Gastrocnemius medialis (tissue), 4 donors: ENCODE results near the gene CLDN25. TPM values are rescaled to one million over a fixed set of nuclear protein-coding genes. Genes with fewer than 3 reads are reported as not detected.

Experiments
- ATAC-seq, 2 donors: fragments of 150-250 bp; one replicate each; pipeline ENCODE4 v1.9.1; 2016
- DNase-seq, 2 donors: peaks; one replicate each; pipeline ENCODE4 v3.0.0-alpha.2; 2019
- H3K27ac ChIP-seq, 4 donors: fragments of 200-600 bp; sonication (generic); 1 replicate in 1 of 4; 2 replicates in 3 of 4; pipeline ENCODE4 v1.5.1; 2016 to 2018; ENCODE audit warnings: mild to moderate bottlenecking in 2 of 4, moderate library complexity in 1 of 4
- H3K27me3 ChIP-seq, 3 donors: fragments of 200-600 bp; sonication (generic) in 2 of 3; 1 replicate in 1 of 3; 2 replicates in 2 of 3; pipeline versions ENCODE4 v1.5.1 to v1.6.0; 2016 to 2019; ENCODE audit warnings: mild to moderate bottlenecking in 1 of 3, moderate library complexity in 1 of 3
- H3K36me3 ChIP-seq, 2 donors: fragments of 200-600 bp; sonication (generic) in 1 of 2; one replicate each; pipeline ENCODE4 v1.5.1; 2017 to 2018
- H3K4me1 ChIP-seq, 2 donors: fragments of 200-600 bp; sonication (generic) in 1 of 2; one replicate each; pipeline ENCODE4 v1.5.1; 2016 to 2017; ENCODE audit warnings: mild to moderate bottlenecking in 2 of 2
- H3K4me3 ChIP-seq, 4 donors: fragments of 200-600 bp; sonication (generic) in 3 of 4; 1 replicate in 1 of 4; 2 replicates in 3 of 4; pipeline ENCODE4 v1.5.1; 2016 to 2019; ENCODE audit warnings: mild to moderate bottlenecking in 2 of 4
- H3K9me3 ChIP-seq, 3 donors: fragments of 200-600 bp; sonication (generic) in 2 of 3; 1 replicate in 1 of 3; 2 replicates in 2 of 3; pipeline ENCODE4 v1.5.1; 2016 to 2019
- POLR2A ChIP-seq, 2 donors: fragments of 450-650 bp; IDR thresholded peaks; one replicate each; pipeline ENCODE4 v1.6.1; 2017; ENCODE audit warnings: antibody characterized with exemption in 2 of 2, mild to moderate bottlenecking in 2 of 2, moderate library complexity in 2 of 2
- in situ Hi-C, 4 donors: fragments of 200-750 bp; cut with MboI; loops; one replicate each; pipeline versions ENCODE4 v1.15.0 to v1.8.0; 2017; ENCODE audit warnings: low sequenced_read_pairs in 4 of 4
- intact Hi-C: fragments of 100-400 bp; cut with DNase I; formaldehyde crosslinking; loops from one replicate; pipeline ENCODE4 v1.15.1; 2023; ENCODE audit warnings: low total_unique reads
- total RNA-seq, 4 donors: library from RNA; depleted of rRNA; stranded (reverse); fragments of >200 nt; gene quantifications; one replicate each; pipeline versions ENCODE4 v1.1.0 to v1.2.3, GENCODE V29; 2016
- TF ChIP-seq, protein P1 (sequence below), 5 experiments: fragments of 450-650 bp in 3 of 5; fragments of 200-600 bp in 2 of 5; sonication (generic) in 2 of 5; IDR thresholded peaks in 4 of 5; conservative IDR thresholded peaks in 1 of 5; 1 replicate in 4 of 5; 2 replicates in 1 of 5; pipeline ENCODE4 v1.5.1; 2016 to 2019; ENCODE audit warnings: antibody characterized with exemption in 5 of 5, mild to moderate bottlenecking in 3 of 5, moderate library complexity in 3 of 5

The CLDN25 gene
- total RNA-seq, 4 donors from 2014 or later = not detected

DNA sequence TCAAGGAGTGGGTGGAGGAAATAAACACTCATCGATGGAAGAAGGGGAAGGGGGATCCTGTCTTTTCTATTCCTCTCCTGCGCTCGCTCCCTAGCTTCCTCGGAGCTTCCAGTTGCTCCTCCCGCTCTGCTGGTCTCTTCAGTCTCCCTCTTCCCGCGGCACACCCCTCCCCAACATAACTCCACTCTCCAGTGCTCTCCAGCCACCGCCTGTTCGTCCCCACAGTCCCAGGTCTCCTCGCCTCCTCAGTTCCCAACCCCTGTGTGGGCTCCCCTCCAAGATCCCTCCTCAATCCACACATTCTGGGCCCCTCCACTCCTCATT is 6.5 kb upstream of the CLDN25 start:
- in situ Hi-C loops (no loop called here), intact Hi-C loops (loop anchor here (5.0 kb wide), 1 partner anchor 461 kb away; the partner anchor contains the start of gene TTC12)
- Histone ChIP-seq H3K4me3 (peak overlapping the region; percentile 81 to 100 (median 84)), H3K9me3 (no peaks in the 10 kb centered on the region), H3K4me1 (peaks cover 14 to 15% of the 10 kb centered on the region in 2 donors), H3K36me3 (peaks cover 0 to 17% of the 10 kb centered on the region in 2 donors), H3K27ac (peak overlapping the region; percentile 86 to 97 (median 90)), H3K27me3 (no peaks in the 10 kb centered on the region)
- DNase-seq = no peak
- TF ChIP-seq, protein P1, sequence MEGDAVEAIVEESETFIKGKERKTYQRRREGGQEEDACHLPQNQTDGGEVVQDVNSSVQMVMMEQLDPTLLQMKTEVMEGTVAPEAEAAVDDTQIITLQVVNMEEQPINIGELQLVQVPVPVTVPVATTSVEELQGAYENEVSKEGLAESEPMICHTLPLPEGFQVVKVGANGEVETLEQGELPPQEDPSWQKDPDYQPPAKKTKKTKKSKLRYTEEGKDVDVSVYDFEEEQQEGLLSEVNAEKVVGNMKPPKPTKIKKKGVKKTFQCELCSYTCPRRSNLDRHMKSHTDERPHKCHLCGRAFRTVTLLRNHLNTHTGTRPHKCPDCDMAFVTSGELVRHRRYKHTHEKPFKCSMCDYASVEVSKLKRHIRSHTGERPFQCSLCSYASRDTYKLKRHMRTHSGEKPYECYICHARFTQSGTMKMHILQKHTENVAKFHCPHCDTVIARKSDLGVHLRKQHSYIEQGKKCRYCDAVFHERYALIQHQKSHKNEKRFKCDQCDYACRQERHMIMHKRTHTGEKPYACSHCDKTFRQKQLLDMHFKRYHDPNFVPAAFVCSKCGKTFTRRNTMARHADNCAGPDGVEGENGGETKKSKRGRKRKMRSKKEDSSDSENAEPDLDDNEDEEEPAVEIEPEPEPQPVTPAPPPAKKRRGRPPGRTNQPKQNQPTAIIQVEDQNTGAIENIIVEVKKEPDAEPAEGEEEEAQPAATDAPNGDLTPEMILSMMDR (IDR thresholded peaks at IDR 0.05 in 4 of 5, conservative IDR thresholded peaks at IDR 0.05 in 1 of 5) = no peak
- no peak for TF ChIP-seq POLR2A (IDR thresholded peaks at IDR 0.05)
- ATAC-seq = peak; percentile 23 to 32

DNA sequence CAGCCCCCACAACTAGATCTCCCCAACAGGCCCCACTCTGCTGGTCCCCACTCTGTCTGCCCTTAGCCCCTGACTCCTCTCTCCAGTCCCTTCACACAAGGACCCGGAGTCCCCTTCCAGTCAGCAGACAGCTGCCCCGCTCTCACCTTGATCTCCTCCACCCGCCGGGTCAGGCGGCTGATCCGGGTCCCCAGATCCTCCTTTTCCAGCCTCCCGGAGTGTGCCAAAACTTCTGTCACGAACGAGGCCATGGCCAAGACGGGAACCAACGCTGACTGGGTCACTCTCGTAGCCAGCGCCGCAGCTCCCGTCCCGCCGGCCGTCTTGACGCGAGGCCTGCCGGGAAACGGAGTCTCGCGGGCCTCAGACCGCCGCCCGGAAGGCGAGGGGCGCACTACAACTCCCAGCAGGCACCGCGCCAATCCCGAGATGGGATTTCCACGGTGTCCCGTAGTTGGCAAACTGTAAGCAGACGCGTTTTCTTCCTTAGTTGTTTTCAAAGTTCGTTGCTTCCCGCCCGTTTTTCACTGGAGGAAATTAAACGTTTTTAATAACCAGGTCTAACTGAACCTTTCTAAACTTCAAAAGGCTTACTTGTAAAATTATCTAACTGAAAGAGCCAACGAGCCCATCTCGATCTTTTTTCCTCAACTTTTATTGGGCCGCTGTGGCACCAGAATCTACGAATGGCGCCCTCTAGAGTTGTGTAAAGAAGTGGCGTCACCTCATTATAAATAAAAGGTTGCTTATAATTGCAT is 6.0 kb upstream of the CLDN25 start, which contains the start of gene ZW10:
Gene ZW10 (minus strand): TSS at position 277 of the 758 bp plus-strand sequence. CDS start 26 bp downstream, at position 251.
- intact Hi-C loops = loop anchor here (5.0 kb wide), 1 partner anchor 461 kb away; the partner anchor contains the start of gene TTC12
- in situ Hi-C loops = no loop called here
- Histone ChIP-seq H3K36me3 (peaks cover 0 to 12% of the 10 kb centered on the region in 2 donors), H3K27ac (peak within 1 kb of the TSS; percentile 86 to 97 (median 90)), H3K4me1 (peaks cover 15 to 18% of the 10 kb centered on the region in 2 donors), H3K9me3 (no peaks in the 10 kb centered on the region), H3K4me3 (peak within 1 kb of the TSS; percentile 81 to 100 (median 84)), H3K27me3 (no peaks in the 10 kb centered on the region)
- peak; percentile 83 to 88 for ATAC-seq
- peak; percentile 95 to 97 for DNase-seq
- peak; percentile 51 to 69 for TF ChIP-seq POLR2A (IDR thresholded peaks at IDR 0.05)
- TF ChIP-seq, protein P1 (IDR thresholded peaks at IDR 0.05 in 4 of 5, conservative IDR thresholded peaks at IDR 0.05 in 1 of 5) = peak; percentile 70 to 83 (median 82)

DNA sequence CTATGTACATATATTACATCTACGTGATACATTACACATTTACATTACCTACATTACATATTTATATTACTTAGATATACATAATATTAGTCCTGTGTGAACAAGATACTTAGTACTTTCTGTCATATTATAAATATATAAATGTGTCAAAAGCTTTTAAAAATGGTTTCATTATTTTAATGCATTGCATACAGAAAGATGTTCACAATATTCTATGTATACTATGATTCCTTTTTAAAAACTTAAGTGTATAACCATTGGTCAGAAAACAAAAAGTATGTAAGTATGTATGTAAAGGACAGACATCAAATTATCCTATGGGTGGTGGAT is 5.5 kb upstream of the CLDN25 start:
- in situ Hi-C loops (no loop called here), intact Hi-C loops (loop anchor here (5.0 kb wide), 1 partner anchor 462 kb away; the partner anchor contains the start of gene TTC12)
- no peak for DNase-seq
- no peak for ATAC-seq
- Histone ChIP-seq H3K27ac (peak overlapping the region; percentile 86 to 97 (median 90)), H3K9me3 (no peaks in the 10 kb centered on the region), H3K4me1 (peaks cover 19 to 22% of the 10 kb centered on the region in 2 donors), H3K27me3 (no peaks in the 10 kb centered on the region), H3K36me3 (peaks cover 0 to 8% of the 10 kb centered on the region in 2 donors), H3K4me3 (peak overlapping the region; percentile 81 to 100 (median 84))
- no peak for TF ChIP-seq POLR2A (IDR thresholded peaks at IDR 0.05)
- TF ChIP-seq, protein P1 (IDR thresholded peaks at IDR 0.05 in 4 of 5, conservative IDR thresholded peaks at IDR 0.05 in 1 of 5) = no peak

DNA sequence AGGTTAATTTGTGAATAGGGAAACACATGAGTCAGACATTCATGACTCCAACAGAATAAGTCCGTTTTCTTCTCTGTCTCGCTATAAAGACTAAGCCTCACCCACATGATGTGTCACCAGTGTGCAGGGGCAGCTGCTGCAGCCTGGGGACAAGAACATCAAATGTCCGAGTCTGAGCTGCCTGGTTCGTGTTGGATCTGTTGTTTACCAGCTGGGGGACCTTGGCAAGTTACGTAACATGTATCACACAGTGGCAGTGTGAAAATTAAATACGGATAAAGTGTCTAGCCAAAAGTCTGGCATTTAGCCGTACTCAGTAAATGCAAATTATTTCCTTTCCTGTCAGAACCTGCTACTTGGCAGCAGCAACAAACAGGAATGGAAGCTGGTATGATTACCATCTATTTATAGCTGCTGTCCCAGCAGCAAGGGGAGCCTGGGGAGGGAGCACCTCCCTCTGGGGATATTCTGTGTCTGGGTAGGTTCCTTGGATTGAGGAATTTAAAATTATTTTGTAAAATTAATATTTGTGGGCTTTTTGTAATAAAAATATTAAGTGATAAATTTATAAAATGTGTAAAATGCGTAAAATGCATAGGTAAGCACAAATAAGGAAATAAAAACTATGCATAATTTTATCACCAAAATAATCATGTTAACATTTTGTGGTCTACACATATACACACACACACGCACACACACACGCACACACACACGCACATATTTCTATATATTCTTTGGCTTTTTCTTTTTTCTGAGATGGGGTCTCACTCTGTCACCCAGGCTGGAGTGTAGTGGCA is 1.3 kb upstream of the CLDN25 start:
- in situ Hi-C loops = no loop called here

More for the DNA sequence above, 1.3 kb upstream of the CLDN25 start:
- Histone ChIP-seq H3K9me3 (no peaks in the 10 kb centered on the region), H3K36me3 (no peaks in the 10 kb centered on the region), H3K4me1 (peaks cover 8% of the 10 kb centered on the region in 2 donors), H3K27ac (peak overlapping the region; percentile 67 to 88 (median 87)), H3K4me3 (peak overlapping the region; percentile 15 to 44 (median 38)), H3K27me3 (no peaks in the 10 kb centered on the region)
- peak; percentile 71 for DNase-seq
- peak in 1 of 2 donors; percentile 50 for TF ChIP-seq POLR2A (IDR thresholded peaks at IDR 0.05)
- TF ChIP-seq, protein P1 (IDR thresholded peaks at IDR 0.05 in 4 of 5, conservative IDR thresholded peaks at IDR 0.05 in 1 of 5) = no peak
- peak; percentile 76 to 82 for ATAC-seq
- intact Hi-C loops = loop anchor here (2.0 kb wide), 1 partner anchor 18 kb away; no protein-coding TSS in a partner anchor
